Activated T-helper 1 cell treated with Interleukin-2 at 50 U/mL for 16 hours (primary cell): ENCODE measurements around the gene NFKBIB.

Experiments used
- DNase-seq: peaks from one replicate; pipeline ENCODE4 v3.0.0-alpha.2; 2020; ENCODE audit warnings: low read depth

Gene NFKBIB

GRCh38 chr19:38958301-38958700 lies 58.5 kb downstream of the NFKBIB start:
- no peak for DNase-seq
